ENCODE data around the gene HLA-DOB.

- TF ChIP-seq CTCF (IDR thresholded peaks at IDR 0.05) = no peak
- TF ChIP-seq ZFX (IDR thresholded peaks at IDR 0.05; ENCODE audit: borderline replicate concordance) = no peak
Measured at GRCh38 chr6:32845384-32845884, 28.6 kb upstream of the HLA-DOB start.
